HepG2 (cell line): ENCODE data around the gene ITPR1. TPM values are rescaled to one million over a fixed set of nuclear protein-coding genes. Genes with fewer than 3 reads are reported as not detected.

Experiments
- ATAC-seq: fragments of 200-7000 bp; cut with Tn5 transposase; 3 replicates; pipeline ENCODE4 v1.9.1; 2020; ENCODE audit warnings: mild to moderate bottlenecking, moderate library complexity
- BruUV-seq: library from RNA; stranded (reverse); fragments of 400-500 nt; replicated peaks from 2 replicates; lab custom pipeline; 2021; lab: Mats Ljungman, UMichigan
- CTCF ChIA-PET: fragments of 300-600 bp; formaldehyde crosslinking; extraction: SDS; loops from one replicate; lab custom pipeline; 2021; ENCODE audit warnings: low total read pairs, inconsistent platforms, low intra/inter-chr PET ratio; lab: Yijun Ruan, JAX
- POLR2A ChIA-PET: fragments of 350-600 bp; sonication (Branson Sonifier 250); formaldehyde crosslinking; loops from one replicate; lab custom pipeline; 2020; ENCODE audit warnings: antibody characterized with exemption, inconsistent platforms; lab: Yijun Ruan, JAX
- DNase-seq: peaks from one replicate; pipeline ENCODE4 v3.0.0-alpha.2; 2015; ENCODE audit warnings: low spot score
- FAIRE-seq: peaks from 3 replicates; lab custom pipeline; 2011; peaks lifted over from hg19 to GRCh38; lab: Jason Lieb, UNC
- H2AFZ ChIP-seq: one replicate; pipeline ENCODE4 v1.6.1; 2011; ENCODE audit warnings: low read length, inconsistent platforms
- H3K27ac ChIP-seq: fragments of 300-600 bp; 3 replicates; pipeline ENCODE4 v1.8.0; 2011; ENCODE audit warnings: mixed run types, mild to moderate bottlenecking, mixed read lengths, low read length, inconsistent platforms; ENCODE audit not compliant: insufficient read depth; ENCODE audit errors: extremely low read length
- H3K27me3 ChIP-seq, 2 experiments: fragments of 200-600 bp in 1 of 2; 2 replicates in 1 of 2; 3 replicates in 1 of 2; pipeline versions ENCODE4 v1.6.0 to v1.8.0; 2011; ENCODE audit warnings: low read length in 2 of 2, mild to moderate bottlenecking in 2 of 2, moderate library complexity in 2 of 2, inconsistent platforms in 1 of 2; ENCODE audit not compliant: insufficient read depth in 2 of 2, control insufficient read depth in 1 of 2
- H3K36me3 ChIP-seq, 2 experiments: fragments of 200-600 bp in 1 of 2; replicated peaks in 1 of 2; 2 replicates in 1 of 2; 3 replicates in 1 of 2; pipeline versions ENCODE4 v1.5.1 to v1.8.0; 2011; ENCODE audit warnings: low read length in 2 of 2, inconsistent platforms in 1 of 2; ENCODE audit not compliant: insufficient read depth in 2 of 2, control insufficient read depth in 1 of 2
- H3K4me1 ChIP-seq: 2 replicates; pipeline ENCODE4 v1.5.1; 2012; ENCODE audit warnings: low read length, inconsistent platforms; ENCODE audit not compliant: insufficient read depth
- H3K4me2 ChIP-seq: 2 replicates; pipeline ENCODE4 v1.6.0; 2011; ENCODE audit warnings: low read depth, low read length, inconsistent platforms
- H3K4me3 ChIP-seq, 3 experiments: fragments of 200-600 bp in 1 of 3; sonication (generic), shearing (Covaris generic) in 1 of 3; replicated peaks in 1 of 3; 2 replicates each; pipeline ENCODE4 v1.5.1; 2011 to 2016; ENCODE audit warnings: low read length in 3 of 3, inconsistent platforms in 2 of 3, low read depth in 2 of 3, mild to moderate bottlenecking in 2 of 3, control low read depth in 1 of 3, mixed read lengths in 1 of 3; ENCODE audit not compliant: insufficient read depth in 1 of 3
- H3K79me2 ChIP-seq: one replicate; pipeline ENCODE4 v1.6.1; 2011; ENCODE audit warnings: low read length, inconsistent platforms; ENCODE audit not compliant: insufficient read depth
- H3K9ac ChIP-seq: 2 replicates; pipeline ENCODE4 v1.6.0; 2011; ENCODE audit warnings: mild to moderate bottlenecking, low read depth, low read length, inconsistent platforms; ENCODE audit not compliant: insufficient read depth
- H3K9me3 ChIP-seq: 2 replicates; pipeline ENCODE4 v1.5.1; 2012; ENCODE audit warnings: mild to moderate bottlenecking, low read length
- H4K20me1 ChIP-seq: 2 replicates; pipeline ENCODE4 v1.6.0; 2011; ENCODE audit warnings: inconsistent platforms, mild to moderate bottlenecking, low read length, moderate library complexity; ENCODE audit not compliant: insufficient read depth
- DZIP1 ChIP-seq: sonication (generic); formaldehyde crosslinking; IDR thresholded peaks from 2 replicates; pipeline ENCODE4 v1.5.0; 2020; ENCODE audit warnings: mild to moderate bottlenecking, missing genetic modification reagents
- MXI1 ChIP-seq: IDR thresholded peaks from 3 replicates; pipeline ENCODE4 v1.6.1; 2012; ENCODE audit warnings: low read depth, low read length, inconsistent platforms, borderline replicate concordance
- RCOR2 ChIP-seq: IDR thresholded peaks from 2 replicates; pipeline ENCODE4 v1.6.1; 2016; ENCODE audit warnings: missing biosample characterization, missing genetic modification reagents
- SMAD3 ChIP-seq: sonication (generic); formaldehyde crosslinking; IDR thresholded peaks from 2 replicates; pipeline ENCODE4 v1.4.0; 2020; ENCODE audit warnings: missing genetic modification reagents
- SMARCE1 ChIP-seq: fragments of 450-650 bp; IDR thresholded peaks from 2 replicates; pipeline ENCODE4 v1.6.1; 2017; ENCODE audit warnings: borderline replicate concordance
- ZNF20 ChIP-seq: sonication (generic); formaldehyde crosslinking; IDR thresholded peaks from 2 replicates; pipeline ENCODE4 v1.4.0; 2020; ENCODE audit warnings: mild to moderate bottlenecking, moderate library complexity, missing genetic modification reagents
- ZNF878 ChIP-seq: sonication (generic); formaldehyde crosslinking; IDR thresholded peaks from 2 replicates; pipeline ENCODE4 v1.8.1; 2023; ENCODE audit warnings: mild to moderate bottlenecking, missing genetic modification reagents, moderate library complexity
- WGBS: methylation state at CpG from one replicate; pipeline ENCODE4 v1.1.6; 2017; ENCODE audit warnings: low lambda C conversion rate; 5-methylcytosine and 5-hydroxymethylcytosine counted together
- in situ Hi-C: cut with HindIII; loops from 2 replicates; pipeline ENCODE4 v1.10.0; 2017; ENCODE audit warnings: low pct_unique_long_range_greater_than_20kb; ENCODE audit not compliant: extremely low pct_ligation_motif_present
- intact Hi-C: fragments of 100-400 bp; cut with micrococcal nuclease; formaldehyde crosslinking; loops from one replicate; pipeline ENCODE4 v1.10.0; 2022; ENCODE audit not compliant: unreplicated experiment
- polyA plus RNA-seq, 8 experiments: library from polyadenylated mRNA; depleted of rRNA in 3 of 8; stranded (reverse) in 7 of 8; unstranded in 1 of 8; fragments of >200 nt; fragmentation: Illumina TruSeq in 4 of 8; extraction: Trizol in 4 of 8; gene quantifications; 2 replicates each; pipeline versions ENCODE4 v1.2.1 to v1.2.3, GENCODE V29; 2011 to 2016; ENCODE audit warnings: low read depth in 4 of 8, missing spikeins in 1 of 8, mixed read lengths in 1 of 8; ENCODE audit not compliant: insufficient read depth in 1 of 8
- total RNA-seq, 5 experiments: library from RNA; depleted of rRNA; stranded (reverse); fragments of >200 nt; fragmentation: Illumina TruSeq; extraction: Trizol; gene quantifications; 2 replicates each; pipeline ENCODE4 v1.2.3, GENCODE V29; 2016; ENCODE audit warnings: low read depth in 1 of 5
- TF ChIP-seq, protein P1 (sequence below): sonication (generic); formaldehyde crosslinking; IDR thresholded peaks from 2 replicates; pipeline ENCODE4 v1.5.1; 2020; ENCODE audit warnings: mild to moderate bottlenecking, missing genetic modification reagents, borderline replicate concordance
- TF ChIP-seq, protein P2 (sequence below): sonication (generic); formaldehyde crosslinking; IDR thresholded peaks from 2 replicates; pipeline ENCODE4 v1.8.1; 2022; ENCODE audit warnings: mild to moderate bottlenecking, missing genetic modification reagents
- TF ChIP-seq, protein P3 (sequence below): sonication (generic); formaldehyde crosslinking; IDR thresholded peaks from 2 replicates; pipeline ENCODE4 v1.4.0; 2020; ENCODE audit warnings: missing genetic modification reagents, borderline replicate concordance

Gene ITPR1
- total and polyA plus RNA-seq, 2 of the 13 experiments (the other 11 are each of a cell fraction or from before 2014, with no cell fraction given): 10.0 to 11.4 TPM

DNA sequence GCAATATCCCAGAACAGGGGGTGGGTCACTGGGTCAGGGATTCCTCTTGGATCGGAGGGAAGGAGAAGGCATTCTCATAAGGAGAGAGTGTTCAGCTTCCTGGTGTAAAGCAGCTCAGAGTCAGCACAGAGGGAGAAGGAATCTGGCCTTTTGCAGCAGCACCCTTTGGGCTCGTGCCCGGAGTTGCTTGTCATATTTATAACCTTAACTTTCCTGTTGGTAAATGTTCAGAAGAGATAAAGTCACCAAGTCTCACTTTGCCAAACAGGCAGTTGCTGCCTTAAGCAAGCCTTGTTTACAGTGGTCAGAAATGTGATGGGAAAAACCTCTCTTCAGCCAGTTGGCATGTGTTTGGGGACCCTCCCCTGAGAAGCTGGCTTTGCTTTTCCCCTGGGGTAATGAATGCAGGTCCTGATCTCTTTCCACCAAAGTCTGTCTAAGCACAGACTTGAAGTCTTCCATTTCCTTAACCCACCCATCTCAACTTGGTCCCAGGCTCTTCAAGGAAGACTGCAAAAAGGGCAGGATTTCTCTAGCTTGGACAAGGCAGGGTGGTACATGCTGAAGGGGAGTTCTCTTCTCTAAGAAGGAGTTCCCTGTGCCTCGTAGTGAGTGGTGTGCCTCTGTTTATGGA, 279.1 kb downstream of the ITPR1 start:
- Histone ChIP-seq H3K79me2 (no peaks in the 10 kb centered on the region), H2AFZ (no peak overlapping the region), H3K27ac (no peak overlapping the region), H3K9ac (no peak overlapping the region), H3K36me3 (peaks cover 0 to 7% of the 10 kb centered on the region in 2 experiments; a peak in 3 of 5 replicates), H3K27me3 (no peaks in the 10 kb centered on the region), H4K20me1 (no peaks in the 10 kb centered on the region), H3K4me2 (no peak overlapping the region), H3K4me3 (no peak overlapping the region), H3K9me3 (no peaks in the 10 kb centered on the region), H3K4me1 (no peaks in the 10 kb centered on the region)
- in situ Hi-C loops (no loop called here), intact Hi-C loops (no loop called here)
- no peak for ATAC-seq
- POLR2A ChIA-PET: no interaction called here
- CTCF ChIA-PET: no interaction called here
- 85% methylated on average over 4 of the region's 4 CpGs for WGBS
- FAIRE-seq: no peak
- BruUV-seq: no TSS peak
- DNase-seq: no peak
- TF ChIP-seq MXI1: no peak
- TF ChIP-seq ZNF878 (CRISPR knock-in tag): no peak
- no peak for TF ChIP-seq DZIP1 (CRISPR knock-in tag)
- TF ChIP-seq ZNF20 (CRISPR knock-in tag): no peak
- TF ChIP-seq, protein P1, sequence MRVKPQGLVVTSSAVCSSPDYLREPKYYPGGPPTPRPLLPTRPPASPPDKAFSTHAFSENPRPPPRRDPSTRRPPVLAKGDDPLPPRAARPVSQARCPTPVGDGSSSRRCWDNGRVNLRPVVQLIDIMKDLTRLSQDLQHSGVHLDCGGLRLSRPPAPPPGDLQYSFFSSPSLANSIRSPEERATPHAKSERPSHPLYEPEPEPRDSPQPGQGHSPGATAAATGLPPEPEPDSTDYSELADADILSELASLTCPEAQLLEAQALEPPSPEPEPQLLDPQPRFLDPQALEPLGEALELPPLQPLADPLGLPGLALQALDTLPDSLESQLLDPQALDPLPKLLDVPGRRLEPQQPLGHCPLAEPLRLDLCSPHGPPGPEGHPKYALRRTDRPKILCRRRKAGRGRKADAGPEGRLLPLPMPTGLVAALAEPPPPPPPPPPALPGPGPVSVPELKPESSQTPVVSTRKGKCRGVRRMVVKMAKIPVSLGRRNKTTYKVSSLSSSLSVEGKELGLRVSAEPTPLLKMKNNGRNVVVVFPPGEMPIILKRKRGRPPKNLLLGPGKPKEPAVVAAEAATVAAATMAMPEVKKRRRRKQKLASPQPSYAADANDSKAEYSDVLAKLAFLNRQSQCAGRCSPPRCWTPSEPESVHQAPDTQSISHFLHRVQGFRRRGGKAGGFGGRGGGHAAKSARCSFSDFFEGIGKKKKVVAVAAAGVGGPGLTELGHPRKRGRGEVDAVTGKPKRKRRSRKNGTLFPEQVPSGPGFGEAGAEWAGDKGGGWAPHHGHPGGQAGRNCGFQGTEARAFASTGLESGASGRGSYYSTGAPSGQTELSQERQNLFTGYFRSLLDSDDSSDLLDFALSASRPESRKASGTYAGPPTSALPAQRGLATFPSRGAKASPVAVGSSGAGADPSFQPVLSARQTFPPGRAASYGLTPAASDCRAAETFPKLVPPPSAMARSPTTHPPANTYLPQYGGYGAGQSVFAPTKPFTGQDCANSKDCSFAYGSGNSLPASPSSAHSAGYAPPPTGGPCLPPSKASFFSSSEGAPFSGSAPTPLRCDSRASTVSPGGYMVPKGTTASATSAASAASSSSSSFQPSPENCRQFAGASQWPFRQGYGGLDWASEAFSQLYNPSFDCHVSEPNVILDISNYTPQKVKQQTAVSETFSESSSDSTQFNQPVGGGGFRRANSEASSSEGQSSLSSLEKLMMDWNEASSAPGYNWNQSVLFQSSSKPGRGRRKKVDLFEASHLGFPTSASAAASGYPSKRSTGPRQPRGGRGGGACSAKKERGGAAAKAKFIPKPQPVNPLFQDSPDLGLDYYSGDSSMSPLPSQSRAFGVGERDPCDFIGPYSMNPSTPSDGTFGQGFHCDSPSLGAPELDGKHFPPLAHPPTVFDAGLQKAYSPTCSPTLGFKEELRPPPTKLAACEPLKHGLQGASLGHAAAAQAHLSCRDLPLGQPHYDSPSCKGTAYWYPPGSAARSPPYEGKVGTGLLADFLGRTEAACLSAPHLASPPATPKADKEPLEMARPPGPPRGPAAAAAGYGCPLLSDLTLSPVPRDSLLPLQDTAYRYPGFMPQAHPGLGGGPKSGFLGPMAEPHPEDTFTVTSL: no peak
- TF ChIP-seq RCOR2 (CRISPR knock-in tag): no peak
- TF ChIP-seq SMARCE1: no peak
- TF ChIP-seq, protein P2, sequence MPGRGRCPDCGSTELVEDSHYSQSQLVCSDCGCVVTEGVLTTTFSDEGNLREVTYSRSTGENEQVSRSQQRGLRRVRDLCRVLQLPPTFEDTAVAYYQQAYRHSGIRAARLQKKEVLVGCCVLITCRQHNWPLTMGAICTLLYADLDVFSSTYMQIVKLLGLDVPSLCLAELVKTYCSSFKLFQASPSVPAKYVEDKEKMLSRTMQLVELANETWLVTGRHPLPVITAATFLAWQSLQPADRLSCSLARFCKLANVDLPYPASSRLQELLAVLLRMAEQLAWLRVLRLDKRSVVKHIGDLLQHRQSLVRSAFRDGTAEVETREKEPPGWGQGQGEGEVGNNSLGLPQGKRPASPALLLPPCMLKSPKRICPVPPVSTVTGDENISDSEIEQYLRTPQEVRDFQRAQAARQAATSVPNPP (CRISPR knock-in tag): no peak
- no peak for TF ChIP-seq SMAD3 (CRISPR knock-in tag)
- TF ChIP-seq, protein P3, sequence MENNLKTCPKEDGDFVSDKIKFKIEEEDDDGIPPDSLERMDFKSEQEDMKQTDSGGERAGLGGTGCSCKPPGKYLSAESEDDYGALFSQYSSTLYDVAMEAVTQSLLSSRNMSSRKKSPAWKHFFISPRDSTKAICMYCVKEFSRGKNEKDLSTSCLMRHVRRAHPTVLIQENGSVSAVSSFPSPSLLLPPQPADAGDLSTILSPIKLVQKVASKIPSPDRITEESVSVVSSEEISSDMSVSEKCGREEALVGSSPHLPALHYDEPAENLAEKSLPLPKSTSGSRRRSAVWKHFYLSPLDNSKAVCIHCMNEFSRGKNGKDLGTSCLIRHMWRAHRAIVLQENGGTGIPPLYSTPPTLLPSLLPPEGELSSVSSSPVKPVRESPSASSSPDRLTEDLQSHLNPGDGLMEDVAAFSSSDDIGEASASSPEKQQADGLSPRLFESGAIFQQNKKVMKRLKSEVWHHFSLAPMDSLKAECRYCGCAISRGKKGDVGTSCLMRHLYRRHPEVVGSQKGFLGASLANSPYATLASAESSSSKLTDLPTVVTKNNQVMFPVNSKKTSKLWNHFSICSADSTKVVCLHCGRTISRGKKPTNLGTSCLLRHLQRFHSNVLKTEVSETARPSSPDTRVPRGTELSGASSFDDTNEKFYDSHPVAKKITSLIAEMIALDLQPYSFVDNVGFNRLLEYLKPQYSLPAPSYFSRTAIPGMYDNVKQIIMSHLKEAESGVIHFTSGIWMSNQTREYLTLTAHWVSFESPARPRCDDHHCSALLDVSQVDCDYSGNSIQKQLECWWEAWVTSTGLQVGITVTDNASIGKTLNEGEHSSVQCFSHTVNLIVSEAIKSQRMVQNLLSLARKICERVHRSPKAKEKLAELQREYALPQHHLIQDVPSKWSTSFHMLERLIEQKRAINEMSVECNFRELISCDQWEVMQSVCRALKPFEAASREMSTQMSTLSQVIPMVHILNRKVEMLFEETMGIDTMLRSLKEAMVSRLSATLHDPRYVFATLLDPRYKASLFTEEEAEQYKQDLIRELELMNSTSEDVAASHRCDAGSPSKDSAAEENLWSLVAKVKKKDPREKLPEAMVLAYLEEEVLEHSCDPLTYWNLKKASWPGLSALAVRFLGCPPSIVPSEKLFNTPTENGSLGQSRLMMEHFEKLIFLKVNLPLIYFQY (CRISPR knock-in tag): no peak
